ENCODE data around the gene CATSPERD. TPM values are rescaled to one million over a fixed set of nuclear protein-coding genes. Genes with fewer than 3 reads are reported as not detected.

The CATSPERD gene
- total RNA-seq, 2 donors from 2014 or later: 0.41 TPM; not detected in 1

DNA sequence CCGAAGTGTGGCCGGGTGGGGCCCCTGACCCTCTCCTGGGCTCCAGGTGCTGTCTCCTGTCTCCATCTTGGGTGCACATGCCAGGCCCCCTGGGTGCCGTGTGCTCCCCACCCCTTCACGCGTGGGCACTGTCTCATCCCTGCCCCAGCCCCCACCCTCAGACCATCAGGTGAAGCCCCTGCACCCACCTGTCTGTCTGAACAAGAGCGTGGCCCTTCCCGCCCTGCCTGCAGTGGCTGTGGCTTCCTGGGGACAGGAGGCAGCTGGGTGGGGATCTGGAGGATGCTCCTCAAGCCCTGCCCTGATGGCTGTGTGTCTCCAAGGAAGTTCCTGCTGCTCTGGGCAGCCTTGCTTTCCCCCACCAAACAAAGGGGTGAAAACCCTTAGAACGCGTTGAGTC lies 61.9 kb downstream of the CATSPERD start:
- no peaks in the 10 kb centered on the region for H3K9me3 ChIP-seq
- H3K27ac ChIP-seq: no peak overlapping the region
- peaks cover 23% of the 10 kb centered on the region for H3K36me3 ChIP-seq
- TF ChIP-seq, protein P1, sequence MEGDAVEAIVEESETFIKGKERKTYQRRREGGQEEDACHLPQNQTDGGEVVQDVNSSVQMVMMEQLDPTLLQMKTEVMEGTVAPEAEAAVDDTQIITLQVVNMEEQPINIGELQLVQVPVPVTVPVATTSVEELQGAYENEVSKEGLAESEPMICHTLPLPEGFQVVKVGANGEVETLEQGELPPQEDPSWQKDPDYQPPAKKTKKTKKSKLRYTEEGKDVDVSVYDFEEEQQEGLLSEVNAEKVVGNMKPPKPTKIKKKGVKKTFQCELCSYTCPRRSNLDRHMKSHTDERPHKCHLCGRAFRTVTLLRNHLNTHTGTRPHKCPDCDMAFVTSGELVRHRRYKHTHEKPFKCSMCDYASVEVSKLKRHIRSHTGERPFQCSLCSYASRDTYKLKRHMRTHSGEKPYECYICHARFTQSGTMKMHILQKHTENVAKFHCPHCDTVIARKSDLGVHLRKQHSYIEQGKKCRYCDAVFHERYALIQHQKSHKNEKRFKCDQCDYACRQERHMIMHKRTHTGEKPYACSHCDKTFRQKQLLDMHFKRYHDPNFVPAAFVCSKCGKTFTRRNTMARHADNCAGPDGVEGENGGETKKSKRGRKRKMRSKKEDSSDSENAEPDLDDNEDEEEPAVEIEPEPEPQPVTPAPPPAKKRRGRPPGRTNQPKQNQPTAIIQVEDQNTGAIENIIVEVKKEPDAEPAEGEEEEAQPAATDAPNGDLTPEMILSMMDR (IDR thresholded peaks at IDR 0.05): no peak
- DNase-seq (ENCODE audit: low spot score) (no peak), ATAC-seq (ENCODE audit: insufficient number of reproducible peaks, low FRiP score, low read depth) (no peak)
- H3K27me3 ChIP-seq (replicated peaks; ENCODE audit: insufficient read depth): no peaks in the 10 kb centered on the region
- no peaks in the 10 kb centered on the region for H3K4me1 ChIP-seq (ENCODE audit: control insufficient read depth in 1 of 2, low read depth in 2 of 2)
- no peak overlapping the region for H3K4me3 ChIP-seq

DNA sequence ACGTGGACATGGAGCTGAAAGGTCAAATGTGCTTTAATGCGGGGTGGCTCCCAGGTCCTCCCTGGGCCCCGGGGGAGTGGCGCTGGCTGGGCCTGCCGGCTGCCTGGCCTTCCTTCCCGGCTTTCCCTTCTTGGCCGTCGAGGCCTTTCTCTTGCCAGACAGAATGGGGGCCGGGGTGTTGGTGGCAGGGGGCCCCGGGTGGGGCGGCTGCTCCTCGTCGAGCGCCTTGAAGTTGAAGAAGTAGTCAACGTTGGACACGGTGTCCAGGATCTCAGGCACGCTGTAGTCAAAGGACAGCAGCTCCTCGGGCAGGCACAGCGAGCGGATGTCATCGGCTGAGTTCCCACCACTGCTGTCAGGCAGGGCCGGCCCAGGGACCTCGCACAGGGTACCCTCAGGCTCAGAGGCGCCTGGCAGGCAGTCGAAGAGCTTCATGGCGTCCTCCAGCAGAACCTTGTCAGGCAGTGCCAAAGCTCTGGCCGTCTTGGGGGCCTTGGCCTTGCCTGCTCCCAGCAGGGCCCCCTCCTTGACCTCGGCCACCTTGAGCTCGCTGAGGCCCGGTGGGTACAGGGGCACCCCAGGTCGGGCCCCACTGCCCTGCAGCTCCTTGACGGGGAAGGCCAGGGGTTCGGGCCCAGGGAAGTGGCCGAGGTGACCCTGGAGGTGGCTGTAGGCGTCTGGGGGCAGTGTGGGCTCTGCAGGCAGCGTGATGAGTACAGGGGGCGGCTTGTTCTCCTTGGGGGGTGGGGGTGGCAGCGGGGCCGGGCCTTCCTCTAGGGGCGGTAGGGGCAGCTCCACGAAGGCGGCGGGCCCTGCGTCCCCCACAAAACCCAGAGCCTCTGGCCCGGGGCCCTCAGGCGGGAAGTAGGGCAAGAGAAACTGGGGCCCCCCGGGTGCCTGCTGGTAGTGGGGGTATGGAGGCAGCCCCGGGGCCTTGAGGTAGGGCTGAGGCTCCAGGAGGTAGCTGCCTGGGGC lies 62.8 kb downstream of the CATSPERD start:
- DNase-seq (ENCODE audit: low spot score): no peak
- no peaks in the 10 kb centered on the region for H3K9me3 ChIP-seq
- no peak overlapping the region for H3K4me3 ChIP-seq
- H3K36me3 ChIP-seq: peaks cover 25% of the 10 kb centered on the region
- no peak for ATAC-seq (ENCODE audit: insufficient number of reproducible peaks, low FRiP score, low read depth)
- TF ChIP-seq, protein P1 (IDR thresholded peaks at IDR 0.05): no peak
- H3K27me3 ChIP-seq (replicated peaks; ENCODE audit: insufficient read depth): no peaks in the 10 kb centered on the region
- H3K27ac ChIP-seq: no peak overlapping the region
- no peaks in the 10 kb centered on the region for H3K4me1 ChIP-seq (ENCODE audit: control insufficient read depth in 1 of 2, low read depth in 2 of 2)

DNA sequence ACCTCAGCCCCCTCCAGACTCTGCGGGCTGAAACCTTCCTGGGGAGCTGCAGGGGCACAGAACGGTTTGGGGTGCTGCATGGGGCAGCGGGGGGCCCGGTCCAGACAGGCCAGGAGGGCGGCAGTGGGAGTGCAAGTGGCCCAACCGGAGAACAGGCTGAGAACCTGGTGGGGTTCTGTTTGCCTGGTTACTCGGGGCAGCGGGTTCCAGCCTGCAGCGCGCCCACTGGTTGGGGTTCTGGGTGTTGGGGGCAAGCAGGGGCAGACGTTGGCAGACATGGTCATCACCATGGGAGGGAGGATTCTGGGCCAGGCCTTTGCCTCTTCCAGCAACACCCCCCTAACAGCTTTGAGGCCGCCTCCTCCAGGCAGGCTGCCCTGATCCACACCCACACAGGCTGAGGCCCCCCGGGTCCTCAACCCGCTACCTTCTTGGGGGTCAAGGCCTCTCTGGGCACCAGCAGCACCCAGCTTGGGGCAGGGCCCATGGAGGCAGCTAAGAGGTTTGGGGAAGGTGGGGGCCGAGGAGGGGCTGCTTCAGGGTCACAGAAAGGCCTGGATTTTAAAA lies 64.2 kb downstream of the CATSPERD start, which contains the start of gene PRR22:
Gene PRR22 (minus strand): TSS at position 166 of the 567 bp plus-strand sequence. CDS start 86 bp downstream, at position 80.
- Histone ChIP-seq H3K9me3 (no peaks in the 10 kb centered on the region), H3K27ac (no peak within 1 kb of the TSS), H3K4me3 (no peak within 1 kb of the TSS), H3K27me3 (replicated peaks; ENCODE audit: insufficient read depth) (no peaks in the 10 kb centered on the region), H3K36me3 (peaks cover 35% of the 10 kb centered on the region), H3K4me1 (ENCODE audit: control insufficient read depth in 1 of 2, low read depth in 2 of 2) (no peaks in the 10 kb centered on the region)
- TF ChIP-seq, protein P1 (IDR thresholded peaks at IDR 0.05): no peak
- DNase-seq (ENCODE audit: low spot score): no peak
- no peak for ATAC-seq (ENCODE audit: insufficient number of reproducible peaks, low FRiP score, low read depth)

DNA sequence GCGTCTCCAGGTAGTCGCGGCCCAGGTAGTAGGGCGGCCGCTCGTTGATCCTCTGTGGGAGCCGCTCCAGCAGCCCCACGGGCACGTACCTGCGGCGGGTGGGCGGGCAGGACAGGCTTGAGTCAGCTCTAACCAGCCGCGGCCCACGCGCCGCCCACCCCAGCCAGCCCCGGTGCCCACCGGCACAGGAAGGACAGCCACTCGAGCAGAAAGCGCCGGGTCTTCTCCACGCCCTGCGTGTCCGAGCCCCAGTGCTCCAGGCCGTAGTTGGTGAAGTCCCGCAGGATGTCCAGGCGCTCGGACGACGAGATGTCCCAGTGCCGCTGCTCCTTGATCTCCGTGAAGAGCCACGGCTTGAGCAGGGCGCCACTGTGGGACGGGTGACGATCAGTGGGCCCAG lies 65.0 kb downstream of the CATSPERD start:
- no peak for ATAC-seq (ENCODE audit: insufficient number of reproducible peaks, low FRiP score, low read depth)
- TF ChIP-seq, protein P1 (IDR thresholded peaks at IDR 0.05): no peak
- Histone ChIP-seq H3K27me3 (replicated peaks; ENCODE audit: insufficient read depth) (no peaks in the 10 kb centered on the region), H3K36me3 (peaks cover 40% of the 10 kb centered on the region), H3K4me1 (ENCODE audit: control insufficient read depth in 1 of 2, low read depth in 2 of 2) (peaks cover 5 to 6% of the 10 kb centered on the region in 2 donors), H3K4me3 (no peak overlapping the region), H3K27ac (no peak overlapping the region), H3K9me3 (no peaks in the 10 kb centered on the region)
- DNase-seq (ENCODE audit: low spot score): no peak

Measured in thoracic aorta (tissue), 2 donors.